GM21825 (cell line): Measurements from ENCODE around the gene DNMT3L.
"Not testable (repeated sequence)": the region's sequence is repeated elsewhere in the genome, so short reads cannot be mapped to it uniquely, and the experiment has no call there.

Source experiments
- ATAC-seq: cut with Tn5 transposase; IDR thresholded peaks from one replicate; pipeline ENCODE4 v1.9.1; 2021; ENCODE audit warnings: mild to moderate bottlenecking, moderate library complexity; ENCODE audit not compliant: unreplicated experiment

The DNMT3L gene

GRCh38 chr21:44253832-44254710 lies 7.6 kb downstream of the DNMT3L start:
- ATAC-seq: no peak

DNA sequence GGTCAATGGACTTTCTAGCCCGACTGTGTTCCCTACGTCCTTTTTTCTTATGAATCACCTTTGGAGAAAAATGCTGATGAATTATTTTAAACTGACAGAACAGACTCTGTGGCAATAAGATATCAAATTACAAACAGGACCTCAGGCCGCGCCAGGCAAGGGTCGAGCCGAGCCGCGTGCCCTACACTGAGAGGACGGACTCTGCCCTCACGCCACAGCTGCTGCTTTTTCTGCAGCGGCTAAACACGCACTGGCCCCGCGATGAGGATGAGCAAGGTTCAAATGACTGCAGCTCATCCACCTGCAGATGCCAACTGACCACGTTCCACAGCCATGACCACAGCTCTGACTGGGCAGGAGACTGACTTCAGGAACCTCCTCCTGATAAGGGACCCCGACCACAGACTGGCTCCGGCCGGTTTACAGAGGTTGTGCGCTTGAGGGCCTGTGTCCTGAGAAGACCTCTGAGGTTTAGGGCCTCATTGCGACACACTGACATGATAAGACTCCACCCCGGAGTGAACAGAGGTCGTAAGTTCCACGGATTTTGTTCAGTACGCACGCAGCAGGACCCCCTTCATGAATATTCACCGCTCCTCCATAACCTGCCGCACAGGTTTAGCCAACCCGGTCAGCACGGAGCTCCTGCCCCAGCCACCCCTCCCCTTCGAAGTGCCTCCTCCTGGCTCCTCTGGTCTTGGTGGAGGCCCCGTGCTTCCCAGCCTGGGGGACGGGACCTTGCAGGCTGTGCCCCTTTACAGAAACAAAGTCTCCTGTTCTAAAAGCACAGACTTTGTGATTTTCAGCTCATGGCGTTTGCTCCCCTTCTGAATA lies 12.3 kb downstream of the DNMT3L start:
- not testable (repeated sequence) for ATAC-seq

GRCh38 chr21:44247904-44248303 lies 13.8 kb downstream of the DNMT3L start:
- not testable (repeated sequence) for ATAC-seq

DNA sequence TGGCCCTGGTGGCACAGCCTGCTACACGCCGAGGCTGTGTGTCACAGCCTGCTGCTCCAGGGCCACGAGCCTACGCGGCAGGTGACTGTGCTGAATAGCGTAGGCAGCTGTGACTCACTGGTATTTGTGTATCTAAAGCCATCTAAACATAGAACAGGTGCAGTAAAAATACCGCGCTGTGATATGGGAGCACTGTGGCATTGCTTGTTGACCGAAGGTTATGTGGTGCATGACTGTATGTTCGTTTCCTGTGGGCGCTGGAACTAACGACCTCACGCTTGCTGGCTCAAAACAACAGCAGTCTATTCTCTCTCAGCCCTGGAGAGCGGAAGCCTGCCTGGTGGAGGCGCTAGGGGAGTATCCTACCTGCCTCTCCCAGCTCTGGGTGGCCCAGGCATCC lies 17.7 kb downstream of the DNMT3L start:
- ATAC-seq: peak; percentile 47

DNA sequence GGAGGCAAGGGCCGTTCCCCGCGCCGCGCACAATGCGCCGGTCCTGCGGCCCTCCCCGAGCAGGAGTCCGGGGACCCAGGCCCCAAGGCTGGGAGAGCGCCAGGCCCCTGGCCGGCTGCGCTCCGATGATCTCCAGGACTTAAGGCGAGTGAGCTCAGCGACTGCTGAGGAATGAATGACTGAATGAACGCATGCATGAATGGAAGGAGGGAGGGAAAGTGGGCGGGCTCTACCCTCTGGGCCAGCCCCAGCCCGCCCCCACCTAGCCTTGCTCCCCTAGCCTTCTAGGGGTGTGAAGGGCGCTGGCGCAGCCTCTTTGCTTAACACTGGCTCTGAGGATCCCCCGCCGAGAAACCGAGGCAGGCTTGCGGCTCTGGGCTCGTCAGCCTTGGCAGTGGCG lies 20.4 kb downstream of the DNMT3L start:
- not testable (repeated sequence) for ATAC-seq

DNA sequence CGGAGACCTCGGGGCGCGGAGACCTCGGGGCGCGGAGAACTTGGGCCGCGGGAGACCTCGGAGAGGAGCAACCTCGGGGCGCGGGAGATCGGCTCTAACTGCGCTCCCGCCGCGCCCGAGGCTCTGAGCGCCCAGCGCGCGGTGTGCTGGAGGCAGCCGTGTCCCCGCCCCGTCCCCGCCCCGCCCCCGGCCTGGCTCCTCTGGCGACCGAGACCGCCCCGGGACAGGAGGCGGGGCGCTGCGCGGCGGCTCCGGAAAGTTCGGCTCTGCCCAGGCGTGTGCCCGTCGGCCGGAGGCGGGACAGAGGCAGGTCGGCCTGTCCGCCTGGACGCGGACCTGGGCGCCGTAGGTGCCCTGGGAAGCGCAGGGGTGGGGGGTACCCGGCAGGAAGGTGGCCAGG lies 20.9 kb downstream of the DNMT3L start, which contains the start of gene ICOSLG:
ICOSLG (minus strand) TSS at position 102 of the 400 bp plus-strand sequence. CDS start 126 bp downstream, outside the sequence.
- not testable (repeated sequence) for ATAC-seq

DNA sequence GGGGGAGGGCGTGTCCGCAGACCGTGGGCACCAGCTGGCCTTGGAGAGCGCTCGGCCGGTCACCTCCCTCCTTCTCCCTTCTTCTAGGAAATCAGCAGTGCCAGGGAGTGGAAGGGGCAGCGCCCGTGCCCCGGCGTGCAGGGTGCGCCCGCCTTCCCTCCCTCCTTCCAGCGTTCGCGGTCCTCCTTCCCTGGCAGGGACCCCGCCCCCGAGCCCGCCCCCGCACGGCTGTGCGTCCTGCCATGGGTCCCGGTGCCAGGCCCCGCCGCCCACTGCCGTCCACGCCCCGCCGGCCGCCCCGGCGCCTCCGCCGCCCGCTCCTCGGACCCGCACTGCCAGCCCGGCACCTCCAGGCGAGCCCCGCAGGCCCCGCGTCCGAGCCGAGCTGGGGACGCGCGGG lies 21.3 kb downstream of the DNMT3L start:
- not testable (repeated sequence) for ATAC-seq

GRCh38 chr21:44229561-44229960 lies 32.1 kb downstream of the DNMT3L start:
- not testable (repeated sequence) for ATAC-seq

- ATAC-seq: not testable (repeated sequence)
Measured at GRCh38 chr21:44228109-44228508, 33.6 kb downstream of the DNMT3L start.

GRCh38 chr21:44227614-44228013 lies 34.1 kb downstream of the DNMT3L start:
- not testable (repeated sequence) for ATAC-seq

- not testable (repeated sequence) for ATAC-seq
Measured at GRCh38 chr21:44225605-44226004, 36.1 kb downstream of the DNMT3L start.

DNA sequence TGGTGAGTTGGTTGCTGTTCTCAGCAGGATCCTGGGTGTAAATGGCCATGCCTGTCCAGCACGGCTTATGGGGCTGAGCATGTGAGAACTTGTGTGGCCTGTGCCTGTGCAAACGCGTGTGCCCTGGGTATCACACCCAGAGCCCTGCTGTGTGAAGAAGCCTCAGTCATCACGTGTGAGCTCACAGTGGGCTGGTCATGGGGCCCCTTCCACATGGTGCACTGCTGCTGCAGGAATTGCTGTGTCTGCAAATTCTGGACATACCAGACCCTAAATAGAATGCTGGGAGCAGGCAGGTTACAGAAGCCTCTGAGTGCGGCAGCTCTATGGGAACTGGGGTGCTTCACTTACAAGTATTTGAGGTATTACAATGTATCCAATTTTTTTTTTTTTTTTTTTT lies 38.4 kb downstream of the DNMT3L start:
- ATAC-seq: not testable (repeated sequence)

GRCh38 chr21:44220674-44221073 lies 41.0 kb downstream of the DNMT3L start:
- not testable (repeated sequence) for ATAC-seq

DNA sequence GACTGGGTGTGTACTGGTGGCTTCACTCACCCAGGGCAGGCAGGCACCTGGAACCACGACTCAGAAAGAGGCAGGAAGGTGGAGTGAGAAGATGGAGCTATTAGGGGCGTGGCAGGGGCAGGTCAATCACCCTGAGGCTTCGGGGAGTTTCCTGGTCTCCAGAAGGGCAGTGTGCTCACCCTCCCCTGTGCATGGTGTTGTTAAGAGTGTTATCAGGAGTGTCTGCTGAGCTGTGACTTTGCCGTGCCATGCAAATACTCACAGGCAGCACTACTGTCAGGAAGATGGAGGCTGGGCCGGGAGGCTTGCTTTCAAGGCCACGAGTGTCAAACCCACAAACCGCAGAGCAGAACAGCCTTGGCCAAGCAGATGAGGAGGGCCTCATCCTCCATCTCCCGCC lies 43.2 kb downstream of the DNMT3L start:
- not testable (repeated sequence) for ATAC-seq

DNA sequence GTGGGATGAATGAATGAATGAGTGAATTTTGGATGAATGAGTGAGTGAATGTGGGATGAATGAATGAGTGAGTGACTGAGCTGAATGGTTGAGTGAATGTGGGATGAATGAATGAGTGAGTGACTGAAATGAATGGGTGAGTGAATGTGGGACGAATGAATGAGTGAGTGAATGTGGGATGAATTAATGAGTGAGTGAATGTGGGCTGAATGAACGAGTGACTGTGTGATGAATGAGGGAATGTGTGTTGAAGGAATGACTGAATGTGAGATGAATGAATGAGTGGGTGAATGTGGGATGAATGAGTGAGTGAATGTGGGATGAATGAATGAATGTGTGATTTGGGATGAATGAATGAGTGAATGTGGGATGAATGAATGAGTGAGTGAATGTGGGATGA lies 49.7 kb downstream of the DNMT3L start:
- ATAC-seq: not testable (repeated sequence)

GRCh38 chr21:44211574-44211973 lies 50.1 kb downstream of the DNMT3L start:
- ATAC-seq: not testable (repeated sequence)

DNA sequence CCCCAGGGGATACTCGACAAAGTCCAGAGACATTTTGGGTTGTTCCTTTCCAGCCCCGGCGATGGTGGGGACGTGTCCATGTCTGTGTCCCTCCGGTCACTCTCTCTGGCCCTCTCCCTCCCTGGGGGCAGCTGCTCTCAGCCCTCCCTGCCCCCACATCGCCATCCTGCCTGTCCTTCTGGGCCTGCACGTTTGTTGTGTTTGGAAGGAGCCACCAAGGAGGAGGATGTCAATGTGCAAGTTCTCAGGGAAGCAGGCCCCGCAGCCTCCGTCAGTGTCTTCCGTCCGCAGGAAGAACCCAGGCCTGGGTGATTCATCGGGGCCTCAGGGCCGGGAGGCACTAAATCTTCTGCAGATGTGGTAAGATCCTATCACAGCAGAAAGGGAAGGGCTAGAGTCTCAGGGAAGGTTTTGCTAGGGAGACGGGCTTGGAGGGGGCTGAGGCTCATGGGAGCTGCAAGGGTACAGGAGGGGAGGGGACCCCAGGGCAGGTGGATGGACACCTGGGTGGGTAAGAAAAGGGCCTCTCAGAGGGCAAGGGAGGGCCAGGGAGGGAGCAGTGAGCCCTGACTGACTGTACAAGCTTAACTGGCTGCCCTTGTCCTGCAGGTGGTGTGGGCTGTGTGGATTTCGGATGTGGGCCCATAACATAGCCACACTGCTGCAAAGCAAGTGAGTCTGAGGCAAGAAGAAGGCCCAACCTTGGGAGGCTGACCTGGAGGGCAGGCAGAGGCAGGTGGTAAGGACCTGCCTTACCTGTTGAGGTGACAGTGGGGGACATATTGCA lies 53.6 kb downstream of the DNMT3L start:
- peak; percentile 15 for ATAC-seq

DNA sequence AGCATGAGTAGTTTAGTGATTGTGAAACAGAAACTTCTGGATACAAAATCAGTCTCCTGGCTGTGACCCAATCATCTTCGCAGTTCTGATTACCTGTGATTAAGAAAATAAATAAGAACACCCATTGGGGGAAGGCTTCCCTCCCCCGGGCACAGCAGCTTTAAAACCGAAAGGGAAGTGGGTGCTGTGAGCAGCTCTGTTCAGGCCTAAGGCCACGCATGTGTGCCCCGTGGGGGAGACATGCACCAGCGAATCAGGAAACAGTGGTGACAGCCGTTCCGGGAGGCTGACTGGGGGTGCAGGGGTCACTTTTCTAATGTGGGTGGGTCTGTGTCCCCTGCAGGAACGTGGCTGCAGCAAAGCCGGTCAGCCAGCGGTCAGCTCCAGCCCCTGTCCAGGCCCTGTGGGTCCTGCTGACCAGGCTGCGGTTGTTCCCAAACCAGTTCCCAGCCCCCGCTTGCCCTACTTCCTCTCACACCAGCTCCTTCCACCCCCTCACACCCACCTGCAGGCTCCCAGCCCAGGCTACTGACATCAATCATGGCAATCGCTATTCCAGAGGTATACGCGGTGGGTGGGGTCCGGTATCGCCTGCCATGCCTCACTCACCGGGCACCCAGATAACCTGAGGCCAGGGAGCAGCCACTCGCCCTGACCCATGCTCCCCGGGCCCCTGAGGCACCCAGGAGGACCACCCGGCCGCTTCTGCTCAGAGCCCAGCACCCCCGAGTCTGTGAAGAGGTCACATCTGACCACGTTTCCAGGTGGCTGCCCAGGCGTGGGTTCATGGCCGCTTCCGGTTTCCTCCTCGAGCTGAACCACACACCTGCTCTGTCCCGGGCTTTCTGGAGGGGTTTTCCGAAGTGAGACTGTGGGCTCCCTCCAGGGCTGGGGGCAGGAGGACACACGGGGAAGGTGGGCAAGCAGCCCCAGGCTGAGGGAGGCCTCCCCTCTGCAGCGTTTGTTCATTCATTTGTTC lies 54.7 kb downstream of the DNMT3L start:
- peak; percentile 50 for ATAC-seq

DNA sequence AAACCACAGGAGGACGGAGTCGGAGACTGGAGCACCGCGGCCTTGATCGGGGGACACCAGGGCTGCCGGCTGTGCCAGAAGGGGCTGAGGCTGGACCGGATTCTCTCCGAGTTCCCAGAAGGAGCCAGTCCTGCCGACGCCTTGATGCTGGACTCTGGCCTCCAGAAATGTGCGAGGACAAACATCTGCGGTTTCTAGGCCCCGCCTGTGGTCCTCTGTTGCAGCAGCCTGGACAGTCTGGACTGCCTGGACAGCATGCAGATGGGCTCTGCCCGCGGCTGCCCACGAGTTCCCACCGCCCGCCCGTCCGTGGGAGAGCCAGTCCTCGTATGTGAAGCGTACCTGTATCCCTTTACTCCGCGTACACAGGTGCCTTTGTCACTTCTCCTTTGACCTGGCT lies 55.5 kb downstream of the DNMT3L start:
- not testable (repeated sequence) for ATAC-seq
